Activated T-cell treated with anti-CD3 and anti-CD28 coated beads, Interleukin-2, amount 50 U/mL, for 72 hours (primary cell): ENCODE measurements around the gene RGS6. TPM values are rescaled to one million over a fixed set of nuclear protein-coding genes. Genes with fewer than 3 reads are reported as not detected.
A peak's percentile ranks its signal among the peaks of the same experiment; 100 is the strongest.

Experiments used
- ATAC-seq, 2 donors: fragments of 150-1000 bp; cut with Tn5 transposase; replicated peaks in 1 of 2; 2 replicates each; pipeline ENCODE4 v1.10.0; 2021; ENCODE audit warnings: moderate library complexity in 2 of 2, mild to moderate bottlenecking in 1 of 2
- DNase-seq, 2 donors: peaks; one replicate each; pipeline ENCODE4 v3.0.0; 2021 to 2022; ENCODE audit warnings: mixed read lengths in 1 of 2
- H3K27ac Mint-ChIP-seq: one replicate; pipeline ENCODE4 v1.8.0; 2022; ENCODE audit warnings: mild to moderate bottlenecking, moderate library complexity, mixed read lengths
- H3K27me3 Mint-ChIP-seq: one replicate; pipeline ENCODE4 v1.8.0; 2022; ENCODE audit warnings: low read depth, mixed read lengths
- H3K36me3 Mint-ChIP-seq, 2 donors: one replicate each; pipeline ENCODE4 v1.8.0; 2022; ENCODE audit warnings: mixed read lengths in 2 of 2, mild to moderate bottlenecking in 1 of 2; ENCODE audit not compliant: insufficient read depth in 2 of 2
- H3K4me1 Mint-ChIP-seq: one replicate; pipeline ENCODE4 v1.8.0; 2022; ENCODE audit warnings: low read depth, mixed read lengths
- H3K4me3 Mint-ChIP-seq, 2 donors: one replicate each; pipeline ENCODE4 v1.8.0; 2022; ENCODE audit warnings: mild to moderate bottlenecking in 2 of 2, mixed read lengths in 2 of 2, moderate library complexity in 2 of 2
- H3K9me3 Mint-ChIP-seq, 2 donors: one replicate each; pipeline ENCODE4 v1.8.0; 2022; ENCODE audit warnings: mixed read lengths in 2 of 2
- total RNA-seq, 2 donors: library from RNA; stranded (reverse); gene quantifications; one replicate each; pipeline ENCODE4 v1.2.3, GENCODE V29; 2022

RGS6 gene
- total RNA-seq, 2 donors from 2014 or later, result 2.2 to 2.5 TPM

DNA sequence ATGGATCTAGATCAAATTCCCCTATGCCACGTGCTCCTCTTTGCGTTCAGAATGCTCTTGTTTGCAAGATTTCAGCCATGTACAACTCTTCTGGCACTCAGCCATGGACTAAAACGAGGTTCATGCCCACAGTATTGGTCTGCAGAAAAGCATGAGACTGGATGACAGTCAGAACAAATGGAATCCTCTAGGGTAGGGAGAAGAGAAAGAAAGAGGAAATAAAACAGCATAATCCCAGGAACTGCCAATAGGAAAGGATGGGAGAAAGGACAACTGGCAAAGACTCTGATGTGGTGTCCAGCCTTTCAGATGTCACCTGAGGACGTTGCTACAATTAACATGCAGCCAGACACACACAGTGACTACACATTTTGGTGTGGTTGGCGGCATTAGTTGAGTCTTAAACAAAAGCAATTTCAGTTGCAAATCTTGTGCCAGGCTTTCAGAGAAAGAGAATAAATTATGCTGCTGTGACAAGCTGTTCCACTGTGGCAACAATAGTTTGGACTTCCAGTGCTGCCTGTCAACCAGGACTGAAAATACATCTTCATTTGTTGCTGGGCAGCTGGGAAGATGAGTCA is 338.0 kb downstream of the RGS6 start:
- peaks cover 18% of the 10 kb centered on the region for H3K27me3 Mint-ChIP-seq
- ATAC-seq, result no peak

DNA sequence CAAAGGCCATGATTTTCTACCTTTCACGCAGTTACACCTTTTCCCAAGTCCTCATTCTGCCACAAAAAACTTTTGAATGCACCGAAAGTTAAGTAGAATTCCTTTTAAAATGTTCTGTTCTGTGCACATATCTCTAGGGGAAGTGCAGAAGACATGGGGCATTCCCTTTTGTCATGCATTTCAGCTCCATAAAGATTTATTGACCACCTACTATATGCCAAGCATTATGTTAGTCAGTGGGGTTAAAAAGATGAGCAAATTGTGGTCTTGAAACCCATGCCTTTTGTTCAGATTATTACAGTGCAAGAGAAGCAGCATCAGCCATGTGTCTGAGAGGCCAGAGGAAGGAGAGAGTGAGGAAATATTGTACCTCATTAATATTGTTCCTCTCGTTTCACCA is 338.5 kb downstream of the RGS6 start:
- ATAC-seq, result no peak
- H3K27me3 Mint-ChIP-seq, result peaks cover 13% of the 10 kb centered on the region

More for the DNA sequence above, 338.0 kb downstream of the RGS6 start:
- H3K4me3 Mint-ChIP-seq, result no peak overlapping the region
- no peaks in the 10 kb centered on the region for H3K36me3 Mint-ChIP-seq
- H3K9me3 Mint-ChIP-seq, result no peaks in the 10 kb centered on the region
- H3K27ac Mint-ChIP-seq, result no peak overlapping the region
- no peaks in the 10 kb centered on the region for H3K4me1 Mint-ChIP-seq
- no peak for DNase-seq

DNA sequence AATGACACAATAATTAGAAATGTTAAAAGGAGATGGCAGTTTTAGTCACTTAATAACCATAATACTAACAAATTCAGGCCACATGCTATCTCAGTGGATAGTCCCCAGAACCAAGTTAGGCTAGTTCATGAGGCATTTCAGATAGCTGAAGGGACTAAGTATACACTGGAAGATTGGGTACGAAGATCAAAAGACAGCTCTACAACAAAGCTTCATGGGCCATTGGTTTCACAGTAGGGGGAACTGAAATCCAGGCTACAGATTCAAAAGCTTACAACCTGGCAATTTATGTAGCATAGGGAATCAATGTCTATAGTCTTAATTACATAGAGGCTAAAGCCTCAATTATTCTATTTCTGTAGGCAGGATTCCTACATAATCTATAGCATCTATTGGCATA is 343.0 kb downstream of the RGS6 start:
- DNase-seq (no peak), ATAC-seq (no peak)
- Mint-ChIP-seq H3K27me3 (no peaks in the 10 kb centered on the region), H3K27ac (no peak overlapping the region), H3K36me3 (no peaks in the 10 kb centered on the region), H3K4me3 (no peak overlapping the region), H3K4me1 (no peaks in the 10 kb centered on the region), H3K9me3 (no peaks in the 10 kb centered on the region)

More for the DNA sequence above, 338.5 kb downstream of the RGS6 start:
- Mint-ChIP-seq H3K4me3 (no peak overlapping the region), H3K9me3 (no peaks in the 10 kb centered on the region), H3K4me1 (no peaks in the 10 kb centered on the region), H3K27ac (no peak overlapping the region), H3K36me3 (no peaks in the 10 kb centered on the region)
- no peak for DNase-seq

DNA sequence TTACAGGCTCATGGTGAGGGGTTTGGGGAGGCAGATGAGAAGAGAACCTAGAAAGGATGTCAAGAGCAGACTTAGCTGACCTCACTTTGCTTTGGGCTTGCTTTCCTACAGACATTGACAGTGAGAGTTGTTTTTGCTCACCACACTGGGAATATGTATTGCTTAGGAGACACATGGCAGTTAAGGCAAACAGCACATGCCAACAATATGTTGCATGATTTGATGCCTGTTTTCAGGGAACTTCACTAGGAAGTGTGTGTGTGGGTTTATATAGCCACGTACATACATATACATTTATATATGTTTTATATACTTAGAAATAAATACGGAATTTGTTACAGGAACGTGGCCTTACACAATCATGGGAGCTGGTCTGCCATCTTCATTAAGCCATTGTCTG is 346.1 kb downstream of the RGS6 start:
- no peaks in the 10 kb centered on the region for H3K4me1 Mint-ChIP-seq
- H3K27ac Mint-ChIP-seq, result no peak overlapping the region
- no peak overlapping the region for H3K4me3 Mint-ChIP-seq
- no peaks in the 10 kb centered on the region for H3K9me3 Mint-ChIP-seq
- no peak for DNase-seq
- ATAC-seq, result no peak
- H3K27me3 Mint-ChIP-seq, result no peaks in the 10 kb centered on the region
- no peaks in the 10 kb centered on the region for H3K36me3 Mint-ChIP-seq

DNA sequence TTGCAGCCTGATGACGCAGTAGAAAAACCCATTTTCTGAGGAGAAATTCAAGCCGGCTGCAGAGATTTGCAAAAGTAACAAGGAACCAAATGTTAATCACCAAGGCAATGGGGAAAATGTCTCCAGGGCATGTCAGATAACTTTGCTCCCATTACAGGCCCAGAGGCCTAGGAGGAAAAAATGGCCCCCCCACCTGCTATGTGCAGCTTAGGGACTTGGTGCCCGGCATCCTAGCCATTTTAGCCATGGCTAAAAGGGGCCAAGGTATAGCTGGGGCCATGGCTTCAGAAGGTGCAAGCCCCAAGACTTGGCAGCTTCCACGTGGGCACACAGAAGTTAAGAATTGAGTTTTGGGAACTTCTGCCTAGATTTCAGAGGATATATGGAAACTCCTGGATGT is 351.9 kb downstream of the RGS6 start:
- Mint-ChIP-seq H3K9me3 (peaks cover 13 to 15% of the 10 kb centered on the region in 2 donors), H3K27me3 (peaks cover 10% of the 10 kb centered on the region), H3K36me3 (peaks cover 8 to 11% of the 10 kb centered on the region in 2 donors), H3K4me1 (no peaks in the 10 kb centered on the region), H3K4me3 (no peak overlapping the region), H3K27ac (no peak overlapping the region)
- ATAC-seq (no peak), DNase-seq (no peak)

DNA sequence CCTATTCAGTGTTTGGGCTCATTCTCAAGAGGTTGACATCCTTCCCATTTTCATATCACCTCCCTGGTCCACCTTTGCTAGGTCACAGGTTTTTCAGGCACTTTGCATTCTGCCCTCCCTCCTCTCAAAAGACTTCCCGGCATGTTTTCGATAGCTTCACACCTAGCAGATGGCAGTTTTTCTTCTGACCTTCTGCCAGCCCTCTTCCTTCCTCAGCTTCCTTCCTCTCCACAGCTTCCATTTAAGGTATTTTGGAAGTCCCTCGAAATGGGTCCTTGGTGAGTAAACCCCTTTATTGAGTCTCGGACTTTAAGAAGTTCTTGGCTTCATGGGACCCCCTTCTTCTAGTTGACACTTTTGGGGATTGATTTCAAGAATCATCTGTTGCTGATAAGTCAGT is 358.0 kb downstream of the RGS6 start:
- Mint-ChIP-seq H3K36me3 (peaks cover 2 to 6% of the 10 kb centered on the region in 2 donors), H3K4me1 (no peaks in the 10 kb centered on the region), H3K27me3 (peaks cover 35% of the 10 kb centered on the region), H3K9me3 (peaks cover 7 to 8% of the 10 kb centered on the region in 2 donors), H3K27ac (no peak overlapping the region), H3K4me3 (no peak overlapping the region)
- DNase-seq (no peak), ATAC-seq (no peak)

DNA sequence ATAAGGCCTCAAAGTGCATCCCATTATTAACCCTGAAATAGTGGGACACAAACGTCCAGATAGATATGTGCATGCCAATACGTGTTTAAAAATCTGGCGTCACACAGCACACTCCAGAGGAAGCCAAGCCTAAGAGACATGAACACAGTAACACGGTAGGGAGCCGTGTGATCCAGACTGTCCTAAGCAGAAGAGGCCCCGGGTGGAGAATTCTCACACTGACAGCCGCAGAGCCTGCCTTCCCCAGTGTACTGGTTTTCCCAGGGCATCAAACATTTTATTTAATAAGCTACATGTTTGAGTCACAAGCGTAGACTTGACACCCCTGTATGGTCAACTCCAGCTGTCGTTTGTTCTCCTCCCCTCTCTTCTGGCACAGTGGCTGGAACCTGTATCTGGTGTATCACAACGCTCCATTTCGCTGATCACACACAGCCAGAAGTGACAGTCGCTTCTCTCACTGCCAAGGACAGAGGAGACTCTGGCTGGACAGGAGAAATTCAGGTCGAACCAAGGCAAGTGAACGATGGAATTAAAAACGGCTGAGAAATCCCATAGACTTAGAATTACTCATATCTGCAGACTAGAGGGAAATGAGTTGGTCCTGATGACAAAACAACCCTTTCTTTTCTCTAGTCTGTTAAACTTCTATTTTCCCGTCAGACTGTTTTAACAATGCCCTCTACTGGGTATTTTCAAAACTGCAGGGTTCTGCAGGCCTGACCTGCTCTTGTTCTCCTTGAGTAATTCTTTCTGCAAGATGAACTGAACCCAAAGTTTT is 359.9 kb downstream of the RGS6 start:
- Mint-ChIP-seq H3K4me1 (no peaks in the 10 kb centered on the region), H3K27me3 (peaks cover 35% of the 10 kb centered on the region), H3K36me3 (no peaks in the 10 kb centered on the region), H3K4me3 (no peak overlapping the region), H3K9me3 (no peaks in the 10 kb centered on the region), H3K27ac (no peak overlapping the region)
- peak; percentile 53 to 80 for ATAC-seq
- DNase-seq, result peak; percentile 10 to 48

DNA sequence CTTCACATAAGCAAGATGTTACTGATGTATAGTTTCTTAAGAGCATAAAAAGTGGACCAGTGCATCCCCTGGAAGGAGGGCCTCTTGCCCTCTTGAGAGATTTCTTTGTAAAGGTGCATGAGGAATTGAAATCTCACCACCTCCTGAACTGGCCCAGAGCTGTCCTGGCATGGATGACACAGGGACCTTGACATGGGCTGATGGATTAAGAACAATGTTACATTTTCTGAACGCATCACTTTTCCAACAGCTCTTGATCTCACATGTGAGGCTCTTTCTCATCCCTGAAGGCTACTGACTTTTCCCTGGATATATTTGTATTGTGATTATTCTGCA is 360.4 kb downstream of the RGS6 start:
- Mint-ChIP-seq H3K27me3 (peaks cover 35% of the 10 kb centered on the region), H3K27ac (no peak overlapping the region), H3K4me3 (no peak overlapping the region), H3K4me1 (no peaks in the 10 kb centered on the region), H3K36me3 (no peaks in the 10 kb centered on the region), H3K9me3 (no peaks in the 10 kb centered on the region)
- ATAC-seq (peak in 1 of 2 donors; percentile 23), DNase-seq (no peak)

DNA sequence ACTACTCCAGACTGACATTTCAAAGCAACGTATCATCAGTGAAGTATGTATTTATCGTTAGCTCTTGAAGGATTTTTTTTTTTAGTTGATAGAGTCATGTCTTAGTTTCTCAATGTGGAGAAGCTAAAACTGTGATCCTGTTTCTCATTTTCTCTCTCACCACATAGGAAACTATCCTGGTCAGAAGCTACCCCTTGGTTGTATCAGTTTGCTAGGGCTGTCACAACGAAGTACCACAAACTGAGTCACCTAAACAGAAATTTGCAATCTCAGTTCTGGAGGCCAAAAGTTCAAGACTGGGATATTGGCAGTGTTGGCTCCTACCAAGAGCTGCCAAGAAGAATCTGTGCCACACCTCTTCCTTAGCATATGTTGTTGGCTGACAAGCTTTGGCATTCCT is 369.1 kb downstream of the RGS6 start:
- H3K27me3 Mint-ChIP-seq, result peaks cover 37% of the 10 kb centered on the region

DNA sequence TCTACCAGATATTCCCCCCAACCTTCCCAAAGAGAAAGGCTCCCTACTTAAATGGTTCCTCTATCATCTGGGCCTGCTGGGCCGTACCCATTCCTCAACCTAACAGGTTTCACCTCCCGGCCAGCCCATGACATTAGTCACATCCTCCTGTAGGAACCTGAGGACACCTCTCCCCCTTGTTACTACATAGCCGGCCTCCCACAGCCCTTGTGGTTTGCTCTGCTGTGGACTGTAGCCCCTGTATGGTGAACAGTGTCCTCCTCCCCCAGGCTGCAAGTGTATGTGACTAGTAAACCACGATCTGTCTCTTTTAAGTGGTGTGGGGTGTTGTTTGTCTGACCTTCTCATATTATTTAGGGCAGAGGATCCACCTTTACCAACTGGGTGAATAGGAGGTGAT is 371.7 kb downstream of the RGS6 start:
- Mint-ChIP-seq H3K4me3 (no peak overlapping the region), H3K4me1 (peaks cover 11% of the 10 kb centered on the region), H3K27ac (no peak overlapping the region), H3K36me3 (peaks cover 3 to 8% of the 10 kb centered on the region in 2 donors), H3K9me3 (peaks cover 10 to 12% of the 10 kb centered on the region in 2 donors), H3K27me3 (peaks cover 45% of the 10 kb centered on the region)
- no peak for DNase-seq
- no peak for ATAC-seq

More for the DNA sequence above, 369.1 kb downstream of the RGS6 start:
- DNase-seq (no peak), ATAC-seq (no peak)
- H3K4me3 Mint-ChIP-seq, result no peak overlapping the region
- H3K4me1 Mint-ChIP-seq, result peaks cover 11% of the 10 kb centered on the region
- H3K27ac Mint-ChIP-seq, result no peak overlapping the region
- peaks cover 8 to 12% of the 10 kb centered on the region in 2 donors for H3K9me3 Mint-ChIP-seq
- peaks cover 3 to 8% of the 10 kb centered on the region in 2 donors for H3K36me3 Mint-ChIP-seq

DNA sequence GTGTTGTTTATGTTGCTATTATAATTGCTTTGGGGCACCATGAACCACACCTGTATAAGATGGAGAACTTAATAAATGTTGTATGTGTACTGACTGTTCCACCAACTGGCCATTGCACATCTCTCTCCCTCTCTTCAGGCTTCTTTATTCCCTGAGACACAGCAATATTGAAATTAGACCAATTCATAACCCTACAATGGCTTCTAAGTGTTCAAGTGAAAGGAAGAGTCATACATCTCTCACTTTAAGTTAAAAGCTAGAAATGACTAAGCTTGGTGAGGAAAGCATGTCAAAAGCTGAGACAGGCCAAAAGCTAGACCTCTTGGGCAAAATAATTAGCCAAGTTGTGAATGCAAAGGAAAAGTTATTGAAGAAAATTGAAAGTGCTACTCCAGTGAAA is 373.3 kb downstream of the RGS6 start:
- Mint-ChIP-seq H3K36me3 (peaks cover 3 to 8% of the 10 kb centered on the region in 2 donors), H3K4me3 (no peak overlapping the region), H3K27ac (no peak overlapping the region), H3K9me3 (peaks cover 10 to 12% of the 10 kb centered on the region in 2 donors), H3K4me1 (peaks cover 11% of the 10 kb centered on the region), H3K27me3 (peaks cover 42% of the 10 kb centered on the region)
- ATAC-seq, result peak; percentile 77 to 79
- no peak for DNase-seq

DNA sequence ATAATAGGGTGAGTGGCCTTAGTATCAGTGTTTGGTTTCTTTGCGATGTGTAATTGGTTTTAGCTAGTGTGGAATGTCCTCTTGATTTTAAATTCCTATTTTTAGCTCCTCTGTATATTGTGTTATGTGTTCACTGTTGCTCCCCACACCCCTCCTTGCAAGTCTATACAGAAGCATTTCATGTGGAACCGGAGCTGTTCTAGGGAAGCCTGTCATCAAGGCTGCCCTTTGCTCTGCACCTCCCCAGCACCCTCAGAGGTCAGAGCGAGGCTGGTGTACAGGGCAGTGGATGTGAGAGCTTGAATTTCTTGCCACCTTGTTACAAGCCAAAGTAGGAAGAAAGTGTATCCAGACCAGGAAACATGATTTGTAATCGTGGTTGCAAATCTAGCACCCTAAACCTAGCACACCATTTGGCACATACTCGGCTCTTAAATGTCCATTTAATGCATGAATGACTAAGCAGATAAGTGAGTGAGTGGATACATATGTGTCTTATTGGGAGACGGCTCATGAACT is 376.8 kb downstream of the RGS6 start:
- no peak for ATAC-seq
- H3K4me1 Mint-ChIP-seq, result peaks cover 11% of the 10 kb centered on the region
- no peak for DNase-seq

DNA sequence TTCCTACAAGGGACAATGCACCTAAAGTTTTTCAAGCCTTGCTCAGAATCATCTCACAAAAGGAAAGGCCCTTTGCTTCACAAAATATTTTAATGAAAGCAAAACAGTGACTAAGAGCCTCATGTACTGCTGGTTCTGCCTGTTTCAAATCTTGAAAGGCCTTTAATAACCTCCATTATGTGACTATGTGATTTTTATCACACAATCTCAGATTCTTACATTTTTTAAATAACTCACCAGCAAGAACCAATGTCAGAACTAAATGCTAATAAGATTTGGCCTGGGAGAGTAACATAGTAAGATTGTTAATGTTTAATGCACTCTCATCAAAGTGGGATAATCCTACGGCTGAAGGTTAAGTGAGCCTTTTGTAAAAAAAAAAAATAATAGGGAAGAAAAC is 378.9 kb downstream of the RGS6 start:
- Mint-ChIP-seq H3K27ac (no peak overlapping the region), H3K27me3 (peaks cover 26% of the 10 kb centered on the region), H3K4me1 (no peaks in the 10 kb centered on the region), H3K9me3 (peaks cover under 1 to 2% of the 10 kb centered on the region in 2 donors), H3K36me3 (no peaks in the 10 kb centered on the region), H3K4me3 (no peak overlapping the region)
- no peak for ATAC-seq
- DNase-seq, result no peak

More for the DNA sequence above, 376.8 kb downstream of the RGS6 start:
- H3K4me3 Mint-ChIP-seq, result no peak overlapping the region
- H3K9me3 Mint-ChIP-seq, result peaks cover 5 to 7% of the 10 kb centered on the region in 2 donors
- H3K27ac Mint-ChIP-seq, result no peak overlapping the region
- peaks cover 2 to 3% of the 10 kb centered on the region in 2 donors for H3K36me3 Mint-ChIP-seq
- H3K27me3 Mint-ChIP-seq, result peaks cover 31% of the 10 kb centered on the region
